ENCODE results near the gene PSG11.

The PSG11 gene

GRCh38 chr19:42961119-42961518 is 65.2 kb downstream of the PSG11 start:
- TF ChIP-seq, protein P1, sequence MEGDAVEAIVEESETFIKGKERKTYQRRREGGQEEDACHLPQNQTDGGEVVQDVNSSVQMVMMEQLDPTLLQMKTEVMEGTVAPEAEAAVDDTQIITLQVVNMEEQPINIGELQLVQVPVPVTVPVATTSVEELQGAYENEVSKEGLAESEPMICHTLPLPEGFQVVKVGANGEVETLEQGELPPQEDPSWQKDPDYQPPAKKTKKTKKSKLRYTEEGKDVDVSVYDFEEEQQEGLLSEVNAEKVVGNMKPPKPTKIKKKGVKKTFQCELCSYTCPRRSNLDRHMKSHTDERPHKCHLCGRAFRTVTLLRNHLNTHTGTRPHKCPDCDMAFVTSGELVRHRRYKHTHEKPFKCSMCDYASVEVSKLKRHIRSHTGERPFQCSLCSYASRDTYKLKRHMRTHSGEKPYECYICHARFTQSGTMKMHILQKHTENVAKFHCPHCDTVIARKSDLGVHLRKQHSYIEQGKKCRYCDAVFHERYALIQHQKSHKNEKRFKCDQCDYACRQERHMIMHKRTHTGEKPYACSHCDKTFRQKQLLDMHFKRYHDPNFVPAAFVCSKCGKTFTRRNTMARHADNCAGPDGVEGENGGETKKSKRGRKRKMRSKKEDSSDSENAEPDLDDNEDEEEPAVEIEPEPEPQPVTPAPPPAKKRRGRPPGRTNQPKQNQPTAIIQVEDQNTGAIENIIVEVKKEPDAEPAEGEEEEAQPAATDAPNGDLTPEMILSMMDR (IDR thresholded peaks at IDR 0.05; ENCODE audit: insufficient read depth, missing control alignments) = no peak
- FAIRE-seq (no peak), DNase-seq (ENCODE audit: insufficient read length, low spot score) (no peak)

Data from D721Med (cell line).